Activated CD4-positive, alpha-beta memory T cell treated with anti-CD3 and anti-CD28 coated beads for 36 hours (primary cell): Measurements from ENCODE around the gene SCN10A. TPM values are rescaled to one million over a fixed set of nuclear protein-coding genes. Genes with fewer than 3 reads are reported as not detected.

ENCODE experiments used
- CTCF ChIA-PET: fragments of 350-600 bp; sonication (Branson Sonifier 250); formaldehyde crosslinking; loops from one replicate; lab custom pipeline; 2021; ENCODE audit warnings: antibody characterized with exemption, inconsistent platforms; lab: Charles Lee
- POLR2A ChIA-PET: fragments of 350-600 bp; sonication (Branson Sonifier 250); formaldehyde crosslinking; loops from one replicate; lab custom pipeline; 2021; ENCODE audit warnings: antibody characterized with exemption; lab: Charles Lee
- DNase-seq: peaks from one replicate; pipeline ENCODE4 v3.0.0-alpha.2; 2020
- H3K27ac Mint-ChIP-seq: one replicate; pipeline ENCODE4 v1.8.0; 2021; ENCODE audit warnings: mixed read lengths
- H3K27me3 Mint-ChIP-seq: one replicate; pipeline ENCODE4 v1.8.0; 2021; ENCODE audit warnings: mixed read lengths
- H3K36me3 Mint-ChIP-seq: one replicate; pipeline ENCODE4 v1.8.0; 2021; ENCODE audit warnings: mixed read lengths
- H3K4me1 Mint-ChIP-seq: one replicate; pipeline ENCODE4 v1.8.0; 2021; ENCODE audit warnings: low read depth, mixed read lengths
- H3K4me3 Mint-ChIP-seq: one replicate; pipeline ENCODE4 v1.8.0; 2021; ENCODE audit warnings: mild to moderate bottlenecking, mixed read lengths
- H3K9me3 Mint-ChIP-seq: one replicate; pipeline ENCODE4 v1.8.0; 2021; ENCODE audit warnings: mixed read lengths
- intact Hi-C: fragments of 100-400 bp; cut with micrococcal nuclease; formaldehyde crosslinking; loops from one replicate; pipeline ENCODE4 v1.15.1; 2023
- total RNA-seq, 2 experiments: library from RNA; stranded (reverse); gene quantifications; one replicate each; pipeline ENCODE4 v1.2.3, GENCODE V29; 2021

Gene SCN10A
- total RNA-seq, 2 experiments from 2014 or later, result not detected

DNA sequence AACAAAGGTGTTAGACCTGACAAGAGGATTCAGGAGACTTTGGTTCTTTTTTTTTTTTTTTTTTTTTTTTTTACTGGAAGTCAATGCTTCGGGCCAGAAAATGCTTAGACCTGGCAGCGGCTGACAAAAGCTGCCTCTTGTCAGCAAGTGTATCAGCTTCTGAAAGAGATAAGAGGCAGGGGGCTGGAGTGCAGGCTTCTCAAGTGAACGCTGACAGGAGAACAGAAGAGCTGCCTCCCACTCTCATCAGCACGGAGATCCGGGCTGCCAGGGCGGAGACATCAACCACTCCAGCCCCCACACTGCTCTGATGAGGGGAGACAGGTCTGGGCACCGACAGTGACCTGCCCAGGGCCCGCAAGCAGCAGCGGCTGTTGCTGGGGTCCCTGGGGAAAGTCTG lies 157.2 kb downstream of the SCN10A start:
- Mint-ChIP-seq H3K4me3 (no peak overlapping the region), H3K36me3 (peaks cover 3% of the 10 kb centered on the region), H3K9me3 (peaks cover 17% of the 10 kb centered on the region), H3K27me3 (peaks cover 35% of the 10 kb centered on the region), H3K27ac (no peak overlapping the region), H3K4me1 (peaks cover 4% of the 10 kb centered on the region)
- ChIA-PET POLR2A (no interaction called here), CTCF (interaction anchor here (6.5 kb wide), 1 partner anchor 138 kb away, joined by 77 read pairs; no protein-coding TSS in a partner anchor)
- DNase-seq, result no peak
- intact Hi-C loops, result no loop called here

DNA sequence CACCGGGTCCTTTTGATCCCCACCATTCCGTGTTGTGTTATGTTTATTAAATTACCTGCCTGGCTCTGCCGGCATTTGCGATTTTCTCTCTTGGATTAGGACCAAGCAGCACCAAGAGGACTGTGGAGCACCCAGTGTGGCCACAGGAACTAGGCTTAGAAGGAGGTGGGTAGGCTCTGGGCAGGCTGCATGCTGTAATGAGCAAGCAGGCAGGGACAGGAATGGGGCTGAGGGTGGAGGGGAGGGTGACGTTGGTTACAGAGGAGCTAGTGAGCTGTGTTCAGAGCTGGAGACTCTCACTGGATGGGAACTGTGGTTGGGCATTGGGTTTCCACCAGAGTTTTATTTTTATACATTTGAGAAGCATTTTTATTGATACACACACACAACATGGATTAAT lies 158.6 kb downstream of the SCN10A start:
- Mint-ChIP-seq H3K27ac (no peak overlapping the region), H3K36me3 (peaks cover 3% of the 10 kb centered on the region), H3K4me3 (no peak overlapping the region), H3K27me3 (peaks cover 29% of the 10 kb centered on the region), H3K9me3 (peaks cover 4% of the 10 kb centered on the region), H3K4me1 (peaks cover 4% of the 10 kb centered on the region)
- CTCF ChIA-PET, result interaction anchor here (0.6 to 6.5 kb wide), 3 partner anchors 36 to 684 kb away, joined by 4 to 77 read pairs (median 5); no protein-coding TSS in a partner anchor
- POLR2A ChIA-PET, result no interaction called here
- intact Hi-C loops, result no loop called here
- no peak for DNase-seq

DNA sequence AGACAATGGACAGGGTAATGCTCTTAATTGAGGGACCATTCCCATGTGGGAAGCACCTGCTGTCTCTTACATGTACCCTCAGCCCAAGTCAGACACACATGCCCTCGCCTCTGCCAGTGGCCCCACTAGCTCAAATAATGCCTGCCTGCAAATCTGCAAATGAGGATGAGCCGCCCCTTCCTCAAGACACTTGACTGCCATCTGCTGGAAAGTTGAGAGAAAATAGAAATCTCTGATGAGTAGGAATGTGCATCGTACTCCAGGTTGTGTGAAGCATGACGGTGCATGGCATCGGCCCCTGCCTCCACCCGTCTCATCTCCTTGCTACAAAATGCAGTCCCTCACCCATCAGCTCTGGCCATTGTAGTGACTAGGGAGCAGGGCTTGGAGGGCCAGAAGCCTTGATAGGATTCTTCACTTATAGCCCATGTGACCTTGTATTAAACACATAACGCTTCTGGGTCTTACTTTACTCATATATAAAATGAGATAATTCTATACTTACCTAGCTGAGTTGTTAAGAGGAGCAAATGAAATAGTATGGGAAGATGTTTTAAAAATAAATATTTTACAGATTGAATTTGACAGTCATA lies 160.2 kb downstream of the SCN10A start:
- peak; percentile 18 for DNase-seq
- H3K4me1 Mint-ChIP-seq, result peaks cover 7% of the 10 kb centered on the region
- CTCF ChIA-PET, result interaction anchor here (0.6 to 6.5 kb wide), 14 partner anchors 9 to 749 kb away, joined by 3 to 77 read pairs (median 4); partner anchors contain the start of genes EXOG and XYLB

DNA sequence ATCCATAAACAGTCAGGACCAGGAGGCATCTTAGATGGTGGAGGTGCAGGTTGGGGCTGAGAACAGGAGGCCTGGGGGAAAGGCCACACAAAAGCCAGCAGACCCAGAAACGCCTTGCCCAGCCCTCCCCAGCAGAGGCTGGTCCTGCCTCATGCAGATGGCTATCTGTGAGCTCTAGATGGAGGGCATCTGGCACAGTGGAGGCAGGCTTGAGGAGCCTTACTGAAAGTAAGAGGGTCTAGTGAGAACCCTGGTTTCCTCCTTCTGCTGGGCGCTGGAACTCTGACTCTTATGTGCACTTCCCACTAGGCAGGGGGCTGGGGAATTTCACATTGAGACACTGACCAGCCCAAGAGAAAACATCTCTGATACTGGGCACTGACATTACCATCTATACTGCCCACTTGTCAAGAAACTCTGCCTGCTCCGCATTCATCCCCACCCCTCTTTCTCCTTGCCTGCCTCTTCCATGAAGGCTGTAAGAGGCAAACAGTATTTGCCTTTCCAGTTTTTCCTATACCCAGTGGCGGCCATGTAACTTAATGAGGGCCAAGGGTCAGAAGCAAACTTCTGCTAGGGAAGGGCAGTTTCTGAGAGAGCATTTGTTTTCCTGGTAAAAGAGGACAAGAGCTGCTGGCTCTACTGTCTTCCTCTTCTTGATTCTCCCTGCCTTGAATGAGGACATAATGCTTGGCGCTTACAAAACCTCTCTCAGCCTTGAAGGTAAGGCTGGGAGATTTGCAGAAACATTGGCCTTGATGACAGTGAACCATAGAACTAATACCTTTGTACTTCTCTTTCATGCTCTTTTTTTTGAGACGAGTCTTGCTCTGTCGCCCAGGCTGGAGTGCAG lies 162.1 kb downstream of the SCN10A start:
- ChIA-PET CTCF (interaction anchor here (3.6 to 6.5 kb wide), 2 partner anchors 133 to 134 kb away, joined by 77 to 81 read pairs; no protein-coding TSS in a partner anchor), POLR2A (no interaction called here)
- Mint-ChIP-seq H3K9me3 (no peaks in the 10 kb centered on the region), H3K36me3 (no peaks in the 10 kb centered on the region), H3K27ac (no peak overlapping the region), H3K4me1 (peaks cover 7% of the 10 kb centered on the region), H3K4me3 (no peak overlapping the region), H3K27me3 (peaks cover 26% of the 10 kb centered on the region)
- intact Hi-C loops, result no loop called here
- no peak for DNase-seq

More for the DNA sequence above, 160.2 kb downstream of the SCN10A start:
- Mint-ChIP-seq H3K4me3 (no peak overlapping the region), H3K27ac (no peak overlapping the region), H3K9me3 (peaks cover 1% of the 10 kb centered on the region), H3K36me3 (peaks cover under 1% of the 10 kb centered on the region), H3K27me3 (peaks cover 32% of the 10 kb centered on the region)
- POLR2A ChIA-PET, result no interaction called here
- intact Hi-C loops, result no loop called here

DNA sequence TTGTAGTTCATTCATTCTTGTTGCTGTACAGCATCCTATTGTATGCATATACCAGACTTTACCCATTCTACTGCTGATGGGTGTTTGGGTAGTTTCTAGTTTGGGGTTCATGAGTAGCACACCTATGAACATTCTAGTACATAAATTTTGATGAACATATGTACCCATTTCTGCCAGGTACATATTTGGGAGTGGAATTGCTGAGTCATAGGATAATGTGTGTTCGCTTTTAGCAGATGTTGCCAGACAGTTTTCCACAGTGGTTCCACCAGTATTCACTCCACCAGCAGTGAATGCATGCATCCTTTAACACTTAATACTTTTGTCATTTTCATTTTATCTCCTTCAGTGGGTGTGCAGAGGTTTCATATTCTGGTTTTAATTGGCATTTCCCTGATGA lies 163.1 kb downstream of the SCN10A start:
- Mint-ChIP-seq H3K36me3 (no peaks in the 10 kb centered on the region), H3K27me3 (peaks cover 21% of the 10 kb centered on the region), H3K4me3 (no peak overlapping the region), H3K9me3 (no peaks in the 10 kb centered on the region), H3K27ac (no peak overlapping the region), H3K4me1 (peaks cover 11% of the 10 kb centered on the region)
- ChIA-PET POLR2A (no interaction called here), CTCF (interaction anchor here (2.9 to 3.6 kb wide), 3 partner anchors 9 to 156 kb away, joined by 15 to 81 read pairs (median 17); partner anchors contain the start of gene EXOG)
- intact Hi-C loops, result no loop called here
- DNase-seq, result no peak

DNA sequence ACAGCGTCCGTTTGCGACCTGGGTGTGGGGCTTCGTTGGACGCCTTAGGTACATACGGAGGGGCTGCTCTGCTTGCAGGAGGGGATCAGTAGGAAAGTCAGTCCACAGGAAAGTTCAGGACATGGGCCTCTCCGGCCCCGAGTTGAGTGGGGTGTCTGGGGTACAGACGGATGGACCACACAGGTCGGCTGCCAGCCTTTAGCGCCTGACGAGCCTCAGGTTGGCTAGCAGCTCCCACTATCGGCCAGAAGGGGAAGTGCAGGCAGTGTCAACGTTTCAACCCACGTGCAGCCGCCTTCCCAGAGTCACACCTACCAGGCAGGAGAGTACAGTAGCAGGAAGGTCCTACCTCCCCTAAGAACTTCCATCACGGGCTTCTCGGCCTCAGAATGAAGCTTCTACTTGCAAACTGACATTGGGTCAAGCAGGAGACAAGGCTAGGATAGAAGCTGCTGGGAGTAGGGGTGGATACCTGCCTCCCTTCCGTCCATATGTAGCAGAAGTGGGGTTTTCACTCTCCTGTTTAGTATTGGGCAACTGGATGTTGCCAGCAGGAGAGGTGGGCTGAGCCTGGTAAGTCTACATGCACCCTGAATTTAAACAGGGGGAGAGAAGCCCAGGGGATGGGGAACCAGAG lies 164.7 kb downstream of the SCN10A start:
- Mint-ChIP-seq H3K9me3 (no peaks in the 10 kb centered on the region), H3K36me3 (no peaks in the 10 kb centered on the region), H3K27me3 (peaks cover 13% of the 10 kb centered on the region), H3K27ac (no peak overlapping the region), H3K4me1 (peaks cover 11% of the 10 kb centered on the region), H3K4me3 (peak overlapping the region; percentile 10)
- ChIA-PET CTCF (interaction anchor here (0.6 to 3.6 kb wide), 27 partner anchors 9 to 1219 kb away, joined by 3 to 81 read pairs (median 4); partner anchors contain the start of genes EXOG and OXSR1), POLR2A (no interaction called here)
- intact Hi-C loops, result loop anchor here (1.0 kb wide), 2 partner anchors 130 to 155 kb away; partner anchors contain the start of gene EXOG
- DNase-seq, result peak; percentile 80

GRCh38 chr3:38650248-38650951 lies 165.6 kb downstream of the SCN10A start:
- Mint-ChIP-seq H3K27ac (no peak overlapping the region), H3K36me3 (no peaks in the 10 kb centered on the region), H3K4me1 (peaks cover 6% of the 10 kb centered on the region), H3K4me3 (no peak overlapping the region), H3K27me3 (peaks cover 11% of the 10 kb centered on the region), H3K9me3 (no peaks in the 10 kb centered on the region)
- ChIA-PET CTCF (interaction anchor here (0.6 to 3.6 kb wide), 24 partner anchors 8 to 541 kb away, joined by 3 to 81 read pairs (median 4); partner anchors contain the start of genes EXOG and OXSR1), POLR2A (no interaction called here)
- intact Hi-C loops, result no loop called here
- no peak for DNase-seq

DNA sequence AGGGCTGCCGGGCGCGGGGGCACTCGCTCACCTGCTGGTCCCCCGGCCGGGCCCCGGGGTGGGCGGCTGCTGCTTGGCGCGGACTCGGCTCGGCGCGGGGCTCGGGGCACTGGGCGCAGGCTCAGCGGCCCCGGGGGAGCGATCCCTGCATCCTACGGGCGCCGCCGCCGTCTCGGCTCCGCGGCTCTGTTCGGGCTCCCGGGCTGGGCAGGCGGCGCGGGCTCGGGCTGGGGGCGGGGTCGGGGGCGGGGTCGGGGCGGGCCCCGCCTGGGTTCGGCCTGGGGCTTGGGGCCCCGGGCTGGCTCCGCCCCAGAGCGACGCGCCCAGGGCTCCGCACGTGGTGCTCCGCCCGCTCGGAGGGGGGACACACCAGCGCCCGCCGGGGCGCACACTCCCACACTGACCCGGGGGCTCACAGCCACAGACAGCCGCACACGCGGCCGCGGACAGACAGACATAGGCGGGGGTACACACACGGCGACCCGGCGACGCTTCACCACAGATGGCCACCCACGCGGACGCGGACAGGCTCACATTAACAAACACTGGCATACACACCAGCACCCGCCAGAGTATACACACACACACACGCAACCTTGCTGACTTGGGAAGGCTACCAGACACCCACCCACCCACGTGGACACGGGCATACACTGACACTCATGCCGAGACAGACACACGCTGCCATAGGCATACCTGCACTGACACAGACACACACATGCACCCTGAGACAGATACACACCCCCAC lies 166.3 kb downstream of the SCN10A start, which contains the start of gene SCN5A:
Gene SCN5A (minus strand): TSS at position 188 of the 748 bp plus-strand sequence. CDS start 16,380 bp downstream, outside the sequence.
- H3K4me3 Mint-ChIP-seq, result peak within 1 kb of the TSS; percentile 59
- H3K27ac Mint-ChIP-seq, result no peak within 1 kb of the TSS
- H3K9me3 Mint-ChIP-seq, result no peaks in the 10 kb centered on the region
- intact Hi-C loops, result loop anchor here (5.0 kb wide), 1 partner anchor 302 kb away; the partner anchor contains the start of gene XYLB
- DNase-seq, result peak; percentile 64
- H3K4me1 Mint-ChIP-seq, result peaks cover 6% of the 10 kb centered on the region
- CTCF ChIA-PET, result interaction anchor here (3.7 kb wide), 1 partner anchor 129 kb away, joined by 18 read pairs; no protein-coding TSS in a partner anchor
- peaks cover 13% of the 10 kb centered on the region for H3K27me3 Mint-ChIP-seq
- POLR2A ChIA-PET, result no interaction called here
- no peaks in the 10 kb centered on the region for H3K36me3 Mint-ChIP-seq

- peaks cover 6% of the 10 kb centered on the region for H3K4me1 Mint-ChIP-seq
- POLR2A ChIA-PET, result interaction anchor here (0.6 kb wide), 1 partner anchor 152 kb away, joined by 4 read pairs; no protein-coding TSS in a partner anchor
- CTCF ChIA-PET, result interaction anchor here (3.7 kb wide), 1 partner anchor 128 kb away, joined by 18 read pairs; no protein-coding TSS in a partner anchor
- no peak overlapping the region for H3K27ac Mint-ChIP-seq
- H3K4me3 Mint-ChIP-seq, result peak overlapping the region; percentile 59
- DNase-seq, result no peak
- no peaks in the 10 kb centered on the region for H3K9me3 Mint-ChIP-seq
- no peaks in the 10 kb centered on the region for H3K36me3 Mint-ChIP-seq
- H3K27me3 Mint-ChIP-seq, result peaks cover 15% of the 10 kb centered on the region
- intact Hi-C loops, result loop anchor here (5.0 kb wide), 1 partner anchor 302 kb away; the partner anchor contains the start of gene XYLB
Observed at GRCh38 chr3:38648659-38649499, 167.1 kb downstream of the SCN10A start.
